ENCODE results near the gene MPND.

The MPND gene

GRCh38 chr19:4365791-4366665 is 22.7 kb downstream of the MPND start:
- DNase-seq (ENCODE audit: low read depth, low spot score) = no peak

GRCh38 chr19:4366666-4367335 is 23.4 kb downstream of the MPND start:
- DNase-seq (ENCODE audit: low read depth, low spot score) = no peak

GRCh38 chr19:4367336-4367723 is 24.0 kb downstream of the MPND start:
- no peak for DNase-seq (ENCODE audit: low read depth, low spot score)

- no peak for DNase-seq (ENCODE audit: low read depth, low spot score)
Observed at GRCh38 chr19:4367781-4368127, 24.4 kb downstream of the MPND start.

GRCh38 chr19:4368128-4368820 is 24.9 kb downstream of the MPND start:
- peak; percentile 59 for DNase-seq (ENCODE audit: low read depth, low spot score)

GRCh38 chr19:4369109-4369887 is 25.9 kb downstream of the MPND start:
- DNase-seq (ENCODE audit: low read depth, low spot score) = peak; percentile 86

- peak; percentile 61 for DNase-seq (ENCODE audit: low read depth, low spot score)
Observed at GRCh38 chr19:4369888-4370260, 26.5 kb downstream of the MPND start.

GRCh38 chr19:4370418-4371041 is 27.2 kb downstream of the MPND start:
- no peak for DNase-seq (ENCODE audit: low read depth, low spot score)

- peak; percentile 62 for DNase-seq (ENCODE audit: low read depth, low spot score)
Observed at GRCh38 chr19:4371247-4372164, 28.1 kb downstream of the MPND start.

GRCh38 chr19:4372165-4373012 is 29.0 kb downstream of the MPND start:
- no peak for DNase-seq (ENCODE audit: low read depth, low spot score)

- no peak for DNase-seq (ENCODE audit: low read depth, low spot score)
Observed at GRCh38 chr19:4373013-4373367, 29.6 kb downstream of the MPND start.

- peak; percentile 53 for DNase-seq (ENCODE audit: low read depth, low spot score)
Observed at GRCh38 chr19:4373601-4374497, 30.5 kb downstream of the MPND start.

GRCh38 chr19:4374498-4375163 is 31.3 kb downstream of the MPND start:
- peak; percentile 88 for DNase-seq (ENCODE audit: low read depth, low spot score)

GRCh38 chr19:4375164-4376027 is 32.0 kb downstream of the MPND start:
- peak; percentile 81 for DNase-seq (ENCODE audit: low read depth, low spot score)

GRCh38 chr19:4376028-4376670 is 32.8 kb downstream of the MPND start:
- DNase-seq (ENCODE audit: low read depth, low spot score) = no peak

- no peak for DNase-seq (ENCODE audit: low read depth, low spot score)
Observed at GRCh38 chr19:4376671-4376990, 33.3 kb downstream of the MPND start.

Measured in astrocyte of the hippocampus (primary cell).